PC-3 (cell line): ENCODE data around the gene SEMA3D. TPM values are rescaled to one million over a fixed set of nuclear protein-coding genes. Genes with fewer than 3 reads are reported as not detected.
A peak's percentile ranks its signal among the peaks of the same experiment; 100 is the strongest.
"Not testable (repeated sequence)": the region's sequence is repeated elsewhere in the genome, so short reads cannot be mapped to it uniquely, and the experiment has no call there.

Experiments
- ATAC-seq: fragments of 200-7000 bp; cut with Tn5 transposase; 2 replicates; pipeline ENCODE4 v1.9.1; 2020; ENCODE audit warnings: mild to moderate bottlenecking, moderate library complexity
- BruUV-seq: library from RNA; stranded (reverse); fragments of 400-500 nt; replicated peaks from 2 replicates; lab custom pipeline; 2021; lab: Mats Ljungman, UMichigan
- CTCF ChIA-PET: fragments of 300-600 bp; sonication (Branson Sonifier 250); formaldehyde crosslinking; loops from one replicate; lab custom pipeline; 2022; ENCODE audit warnings: antibody characterized with exemption; lab: Charles Lee
- POLR2A ChIA-PET: fragments of 300-600 bp; sonication (Branson Sonifier 250); formaldehyde crosslinking; loops from one replicate; lab custom pipeline; 2022; ENCODE audit warnings: antibody characterized with exemption; ENCODE audit not compliant: unreplicated experiment; lab: Charles Lee
- DNase-seq: peaks from one replicate; pipeline ENCODE4 v3.0.0-alpha.2; 2015
- H2AFZ ChIP-seq: fragments of 300-600 bp; sonication (generic); 2 replicates; pipeline ENCODE4 v1.6.0; 2016; ENCODE audit warnings: antibody characterized with exemption, low read length
- H3F3A ChIP-seq: fragments of 300-600 bp; sonication (generic); one replicate; pipeline ENCODE4 v1.6.0; 2017; ENCODE audit warnings: antibody characterized with exemption, low read length, control low read depth, mild to moderate bottlenecking; ENCODE audit not compliant: unreplicated experiment
- H3K27ac ChIP-seq: fragments of 300-600 bp; sonication (generic); 2 replicates; pipeline ENCODE4 v1.5.1; 2016; ENCODE audit warnings: mild to moderate bottlenecking, low read length
- H3K27me3 ChIP-seq: fragments of 300-600 bp; sonication (generic); 2 replicates; pipeline ENCODE4 v1.6.1; 2016; ENCODE audit warnings: low read length, mixed read lengths
- H3K36me3 ChIP-seq: fragments of 300-600 bp; sonication (generic); 2 replicates; pipeline ENCODE4 v1.6.1; 2016; ENCODE audit warnings: low read depth, mixed run types, low read length, mixed read lengths
- H3K4me1 ChIP-seq: fragments of 300-600 bp; sonication (generic); 2 replicates; pipeline ENCODE4 v1.5.1; 2016; ENCODE audit warnings: low read length; ENCODE audit not compliant: insufficient read depth
- H3K4me2 ChIP-seq: fragments of 300-600 bp; sonication (generic); 2 replicates; pipeline ENCODE4 v1.6.0; 2016; ENCODE audit warnings: low read length
- H3K4me3 ChIP-seq: fragments of 300-600 bp; sonication (generic); 2 replicates; pipeline ENCODE4 v1.5.1; 2016; ENCODE audit warnings: mild to moderate bottlenecking, low read length, mixed read lengths
- H3K79me2 ChIP-seq: fragments of 300-600 bp; sonication (generic); 2 replicates; pipeline ENCODE4 v1.6.1; 2017; ENCODE audit warnings: low read length, mixed read lengths
- H3K9ac ChIP-seq: fragments of 300-600 bp; sonication (generic); 2 replicates; pipeline ENCODE4 v1.6.0; 2016; ENCODE audit warnings: mild to moderate bottlenecking, low read length
- H3K9me2 ChIP-seq: fragments of 300-600 bp; sonication (generic); replicated peaks from 2 replicates; pipeline ENCODE4 v1.6.1; 2016; ENCODE audit warnings: mixed run types, low read length, mixed read lengths
- H3K9me3 ChIP-seq: fragments of 300-600 bp; sonication (generic); 2 replicates; pipeline ENCODE4 v1.6.1; 2016; ENCODE audit warnings: low read length, mixed read lengths
- H4K20me1 ChIP-seq: fragments of 300-600 bp; sonication (generic); 2 replicates; pipeline ENCODE4 v1.6.1; 2016; ENCODE audit warnings: low read length, mixed read lengths
- EZH2 ChIP-seq: fragments of 300-600 bp; sonication (generic); IDR thresholded peaks from one replicate; pipeline ENCODE4 v1.6.1; 2017; ENCODE audit warnings: antibody characterized with exemption, mild to moderate bottlenecking, low read length; ENCODE audit not compliant: unreplicated experiment
- EZH2phosphoT487 ChIP-seq: fragments of 300-600 bp; sonication (generic); IDR thresholded peaks from 2 replicates; pipeline ENCODE4 v1.6.1; 2018; ENCODE audit warnings: mild to moderate bottlenecking, antibody characterized with exemption, low read length, borderline replicate concordance
- intact Hi-C: fragments of 100-400 bp; cut with micrococcal nuclease; formaldehyde crosslinking; loops from 2 replicates; pipeline ENCODE4 v1.9.0; 2023
- total RNA-seq: library from RNA; depleted of rRNA; stranded (reverse); fragments of >200 nt; gene quantifications from 2 replicates; pipeline ENCODE4 v1.2.3, GENCODE V29; 2014
- TF ChIP-seq, protein P1 (sequence below): fragments of 300-600 bp; sonication (generic); conservative IDR thresholded peaks from 2 replicates; pipeline ENCODE4 v1.5.1; 2017; ENCODE audit warnings: antibody characterized with exemption, low read depth, mild to moderate bottlenecking, low read length

The SEMA3D gene
- total RNA-seq, 1 experiment from 2014 or later: 4.8 TPM

DNA sequence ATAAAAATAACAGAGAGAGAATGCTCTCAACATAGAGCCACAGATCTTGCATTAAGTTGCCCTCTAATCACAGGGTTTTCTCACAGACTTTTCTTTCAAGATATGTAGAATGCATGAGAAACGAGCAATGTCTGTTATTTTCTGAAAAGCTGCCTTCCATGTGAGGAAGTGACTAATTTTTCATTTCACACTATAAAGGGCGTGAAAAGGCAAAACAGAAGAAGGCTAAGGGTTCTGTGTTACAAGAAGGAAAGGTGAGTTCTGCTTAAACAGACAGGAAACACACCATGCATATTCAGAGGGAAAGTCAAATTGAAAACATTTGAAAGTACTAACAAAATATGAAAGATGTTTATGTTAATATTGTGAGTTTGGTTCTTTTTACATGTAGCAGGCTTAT is 189.2 kb downstream of the SEMA3D start:
- Histone ChIP-seq H3K9me3 (no peaks in the 10 kb centered on the region), H3K9me2 (no peaks in the 10 kb centered on the region), H3K4me1 (no peaks in the 10 kb centered on the region), H3K27ac (no peak overlapping the region), H3K9ac (no peak overlapping the region), H2AFZ (no peak overlapping the region), H3K4me3 (no peak overlapping the region), H3K4me2 (no peak overlapping the region), H3F3A (no peaks in the 10 kb centered on the region), H3K36me3 (no peaks in the 10 kb centered on the region), H3K27me3 (no peaks in the 10 kb centered on the region), H3K79me2 (no peaks in the 10 kb centered on the region), H4K20me1 (no peaks in the 10 kb centered on the region)
- ATAC-seq (no peak), DNase-seq (no peak)
- CTCF ChIA-PET: no interaction called here
- TF ChIP-seq EZH2phosphoT487: no peak
- no peak for TF ChIP-seq EZH2
- TF ChIP-seq, protein P1, sequence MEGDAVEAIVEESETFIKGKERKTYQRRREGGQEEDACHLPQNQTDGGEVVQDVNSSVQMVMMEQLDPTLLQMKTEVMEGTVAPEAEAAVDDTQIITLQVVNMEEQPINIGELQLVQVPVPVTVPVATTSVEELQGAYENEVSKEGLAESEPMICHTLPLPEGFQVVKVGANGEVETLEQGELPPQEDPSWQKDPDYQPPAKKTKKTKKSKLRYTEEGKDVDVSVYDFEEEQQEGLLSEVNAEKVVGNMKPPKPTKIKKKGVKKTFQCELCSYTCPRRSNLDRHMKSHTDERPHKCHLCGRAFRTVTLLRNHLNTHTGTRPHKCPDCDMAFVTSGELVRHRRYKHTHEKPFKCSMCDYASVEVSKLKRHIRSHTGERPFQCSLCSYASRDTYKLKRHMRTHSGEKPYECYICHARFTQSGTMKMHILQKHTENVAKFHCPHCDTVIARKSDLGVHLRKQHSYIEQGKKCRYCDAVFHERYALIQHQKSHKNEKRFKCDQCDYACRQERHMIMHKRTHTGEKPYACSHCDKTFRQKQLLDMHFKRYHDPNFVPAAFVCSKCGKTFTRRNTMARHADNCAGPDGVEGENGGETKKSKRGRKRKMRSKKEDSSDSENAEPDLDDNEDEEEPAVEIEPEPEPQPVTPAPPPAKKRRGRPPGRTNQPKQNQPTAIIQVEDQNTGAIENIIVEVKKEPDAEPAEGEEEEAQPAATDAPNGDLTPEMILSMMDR: no peak
- intact Hi-C loops: no loop called here
- no TSS peak for BruUV-seq
- POLR2A ChIA-PET: no interaction called here

DNA sequence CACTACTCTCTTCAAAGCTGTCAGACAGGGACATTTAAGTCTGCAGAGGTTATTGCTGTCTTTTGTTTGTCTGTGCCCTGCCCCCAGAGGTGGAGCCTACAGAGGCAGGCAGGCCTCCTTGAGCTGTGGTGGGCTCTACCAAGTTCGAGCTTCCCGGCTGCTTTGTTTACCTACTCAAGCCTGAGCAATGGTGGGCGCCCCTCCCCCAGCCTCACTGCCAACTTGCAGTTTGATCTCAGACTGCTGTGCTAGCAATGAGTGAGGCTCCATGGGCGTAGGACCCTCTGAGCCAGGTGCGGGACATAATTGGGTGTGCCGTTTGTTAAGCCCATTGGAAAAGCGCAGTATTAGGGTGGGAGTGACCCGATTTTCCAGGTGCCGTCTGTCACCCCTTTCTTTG is 193.9 kb downstream of the SEMA3D start:
- H3K27me3 ChIP-seq, DNase-seq, H2AFZ ChIP-seq, H3K36me3 ChIP-seq, H3K9ac ChIP-seq, H3K4me3 ChIP-seq, ATAC-seq, H3K4me2 ChIP-seq, CTCF ChIA-PET, H3K79me2 ChIP-seq, intact Hi-C loops, H3K27ac ChIP-seq, BruUV-seq, H3F3A ChIP-seq, H3K4me1 ChIP-seq, H4K20me1 ChIP-seq, H3K9me2 ChIP-seq, H3K9me3 ChIP-seq, POLR2A ChIA-PET: not testable (repeated sequence)

DNA sequence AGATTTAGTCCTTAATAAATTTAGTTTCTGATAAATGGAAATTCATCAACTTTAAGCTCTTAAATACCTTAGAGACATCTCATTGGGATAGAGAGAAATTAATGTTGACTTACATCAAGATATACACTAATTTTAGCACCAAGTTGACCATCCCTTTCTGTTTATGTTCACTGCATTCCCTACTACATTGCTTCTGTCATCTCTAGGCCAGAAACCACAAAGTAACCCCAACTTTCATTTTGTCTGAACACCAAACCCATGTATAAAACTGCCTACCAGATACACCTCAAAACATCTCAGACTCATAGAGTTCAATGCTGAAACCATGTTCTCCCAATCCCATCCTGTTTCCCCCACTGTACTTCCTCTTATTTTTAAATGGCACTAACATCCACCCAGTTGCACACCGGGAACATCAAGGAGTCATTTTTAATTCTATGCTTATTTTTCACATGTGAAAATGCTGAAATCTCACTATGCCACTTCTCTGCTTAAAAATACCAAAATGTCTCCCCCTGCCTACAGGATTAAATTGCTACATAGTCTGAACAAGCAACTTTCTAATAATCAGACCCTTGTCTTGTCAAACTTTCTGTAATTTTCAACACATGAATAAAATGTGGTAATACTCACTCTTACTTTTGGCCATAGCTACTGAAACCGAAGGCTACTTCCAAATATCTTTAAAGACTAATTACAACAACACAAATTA is 201.6 kb downstream of the SEMA3D start:
- H3K27me3 ChIP-seq: no peaks in the 10 kb centered on the region
- intact Hi-C loops: no loop called here
- H3K4me3 ChIP-seq: no peak overlapping the region
- no peak overlapping the region for H2AFZ ChIP-seq
- no peaks in the 10 kb centered on the region for H4K20me1 ChIP-seq
- ChIA-PET CTCF (interaction anchor here (0.6 kb wide), 2 partner anchors 39 to 531 kb away, joined by 3 read pairs; no protein-coding TSS in a partner anchor), POLR2A (no interaction called here)
- H3K4me2 ChIP-seq: no peak overlapping the region
- H3K9me3 ChIP-seq: no peaks in the 10 kb centered on the region
- no TSS peak for BruUV-seq
- H3K9me2 ChIP-seq: no peaks in the 10 kb centered on the region
- no peaks in the 10 kb centered on the region for H3K79me2 ChIP-seq
- H3K9ac ChIP-seq: no peak overlapping the region
- H3F3A ChIP-seq: no peaks in the 10 kb centered on the region
- H3K27ac ChIP-seq: no peak overlapping the region
- TF ChIP-seq EZH2: no peak
- TF ChIP-seq, protein P1: peak; percentile 38
- no peak for TF ChIP-seq EZH2phosphoT487
- ATAC-seq (no peak; the same call in 1 of the 2 replicates), DNase-seq (no peak)
- no peaks in the 10 kb centered on the region for H3K36me3 ChIP-seq
- H3K4me1 ChIP-seq: no peaks in the 10 kb centered on the region
